HG03039 (cell line): ENCODE measurements around the gene LAMA3.

Source experiments
- ATAC-seq: cut with Tn5 transposase; IDR thresholded peaks from one replicate; pipeline ENCODE4 v1.9.1; 2021; ENCODE audit warnings: mild to moderate bottlenecking, moderate library complexity; ENCODE audit not compliant: unreplicated experiment

Gene LAMA3

GRCh38 chr18:23689031-23689615, at the start of gene LAMA3:
Gene LAMA3 (plus strand): TSS chr18:23689453. CDS start chr18:23689684, 231 bp downstream.
- no peak for ATAC-seq

DNA sequence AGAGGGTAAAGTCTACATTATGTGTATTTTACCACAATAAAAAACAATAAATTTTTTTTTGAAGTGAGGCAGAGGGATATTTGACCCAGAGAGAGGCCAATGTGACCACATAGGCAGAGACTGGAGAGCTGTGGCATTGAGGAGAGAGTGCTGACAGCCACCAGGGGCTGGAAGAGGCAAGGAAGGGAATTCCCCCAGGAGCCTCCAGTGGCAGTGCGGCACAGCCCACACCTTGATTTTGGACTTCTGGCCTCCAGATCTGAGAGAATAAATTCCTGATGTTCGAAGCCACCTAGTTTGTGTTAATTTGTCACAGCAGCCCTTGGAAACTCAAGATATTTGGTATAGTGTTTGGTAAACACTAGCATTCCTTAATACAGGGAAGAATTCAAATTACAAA, 49.2 kb upstream of the LAMA3 start:
- ATAC-seq, result no peak

DNA sequence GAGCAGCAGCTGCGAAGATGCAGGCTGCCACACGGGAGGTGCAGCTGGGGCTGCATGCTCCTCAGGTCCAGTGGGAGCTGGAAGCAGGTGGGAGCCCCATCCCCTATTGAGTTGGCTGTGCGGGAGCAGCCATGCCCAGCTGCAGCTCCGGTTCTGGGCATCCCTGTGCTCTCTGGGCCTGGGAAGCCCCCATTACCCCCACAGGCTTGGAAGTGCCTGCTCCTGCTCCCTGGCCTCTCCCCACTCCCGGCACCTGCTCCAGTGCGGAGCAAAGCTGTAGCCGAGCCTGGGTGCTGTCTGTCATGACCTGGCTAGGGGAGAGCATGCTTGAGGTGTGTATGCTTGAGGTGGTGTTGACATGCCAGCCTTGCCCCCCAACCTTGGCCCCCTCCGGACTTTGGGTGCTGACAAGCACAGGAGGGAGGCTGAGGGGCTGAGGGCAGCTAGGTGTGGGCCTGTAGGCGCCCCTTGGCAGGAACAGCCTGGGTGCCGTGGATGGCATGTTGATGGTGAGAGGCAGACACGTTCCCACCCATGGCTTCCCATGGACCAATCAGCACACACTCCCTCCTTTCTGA, 48.0 kb upstream of the LAMA3 start:
- ATAC-seq, result no peak

- no peak for ATAC-seq
Measured at GRCh38 chr18:23641937-23642666, 47.2 kb upstream of the LAMA3 start.

- ATAC-seq, result no peak
Measured at GRCh38 chr18:23643815-23644490, 45.3 kb upstream of the LAMA3 start.

GRCh38 chr18:23645568-23646175, 43.6 kb upstream of the LAMA3 start:
- no peak for ATAC-seq

- ATAC-seq, result no peak
Measured at GRCh38 chr18:23646282-23646681, 43.0 kb upstream of the LAMA3 start.

DNA sequence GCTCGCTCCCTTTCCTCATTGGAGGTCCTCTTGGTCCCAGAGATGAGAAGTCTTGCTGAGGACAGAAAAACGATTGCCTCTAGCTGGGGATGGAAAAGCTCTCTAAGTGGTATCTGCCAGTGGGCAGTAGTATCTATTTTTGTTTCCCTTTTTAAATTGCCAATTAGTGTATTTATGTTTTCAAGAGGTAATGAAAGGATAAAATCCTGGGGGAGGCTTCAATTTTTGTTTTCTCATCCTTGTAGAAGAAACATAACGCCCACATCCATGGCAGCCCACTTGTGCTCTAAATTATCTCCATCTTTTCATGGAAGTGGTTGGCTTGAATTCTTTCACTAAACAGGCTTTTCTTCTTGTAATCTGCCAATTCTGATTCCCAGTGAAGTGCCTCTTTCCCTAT, 40.8 kb upstream of the LAMA3 start:
- no peak for ATAC-seq

GRCh38 chr18:23648940-23649607, 40.2 kb upstream of the LAMA3 start:
- ATAC-seq, result no peak

DNA sequence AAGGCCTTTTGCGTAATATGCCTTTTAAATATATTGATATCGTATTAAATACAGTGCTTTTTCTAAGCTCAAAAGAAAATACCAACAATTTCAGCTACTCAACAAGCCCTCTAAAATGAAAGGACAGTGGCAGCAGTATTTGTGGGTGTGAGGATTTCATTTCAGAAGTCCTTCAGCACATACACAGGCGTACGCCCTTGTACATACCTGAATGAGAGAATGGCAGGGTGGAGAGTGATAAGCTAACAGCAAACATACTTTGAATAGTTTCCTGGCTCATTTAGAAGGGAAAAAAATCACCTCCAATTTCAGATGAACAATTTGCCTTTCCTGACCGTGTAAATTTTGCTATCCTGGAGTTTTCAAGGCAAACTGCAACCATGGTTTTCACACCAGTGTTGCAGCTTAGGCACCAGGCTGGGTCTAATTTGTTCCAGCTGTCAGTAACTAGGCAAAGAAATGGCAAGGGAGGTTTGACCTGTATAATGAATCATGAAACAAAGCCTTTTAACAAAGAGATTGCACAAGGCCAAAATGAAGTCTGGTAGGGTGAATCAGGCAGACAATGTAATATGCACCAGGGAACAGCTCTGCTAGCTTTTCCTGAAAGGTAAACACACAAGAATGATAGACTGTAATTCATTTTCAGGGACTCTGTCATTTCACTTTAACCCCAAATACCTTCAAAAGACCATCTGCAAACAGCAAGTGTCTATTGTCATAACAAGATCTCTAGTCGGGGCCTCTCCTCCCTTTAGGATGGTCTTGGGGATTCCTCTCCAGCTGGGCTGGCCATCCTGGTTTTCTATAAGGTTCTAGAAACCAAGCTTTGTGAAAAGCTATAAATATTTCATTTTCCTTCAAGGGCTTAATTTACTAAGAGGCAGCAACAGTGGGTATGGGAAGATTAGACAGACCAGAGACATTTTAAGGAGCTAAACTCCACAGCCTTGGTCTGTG, 38.0 kb upstream of the LAMA3 start:
- ATAC-seq, result no peak

DNA sequence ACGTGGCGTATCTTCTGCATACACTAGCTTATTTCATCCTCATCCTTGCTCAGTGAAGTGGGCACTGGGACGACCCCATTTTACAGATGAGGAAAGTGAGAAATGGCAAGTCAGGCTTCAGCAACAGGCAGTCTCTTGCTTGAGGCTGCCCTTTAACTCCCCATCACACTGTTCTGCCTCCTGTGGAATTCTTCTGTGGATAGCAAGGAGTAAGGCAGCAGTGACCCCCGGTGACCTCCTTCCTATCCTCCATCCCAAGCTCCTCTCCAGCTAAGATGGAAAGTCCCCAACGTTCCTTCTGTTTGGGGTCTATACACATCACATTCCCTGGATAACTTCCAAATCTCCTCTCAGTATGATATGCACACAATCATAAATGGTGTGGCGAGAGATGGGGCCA, 37.0 kb upstream of the LAMA3 start:
- ATAC-seq, result no peak

DNA sequence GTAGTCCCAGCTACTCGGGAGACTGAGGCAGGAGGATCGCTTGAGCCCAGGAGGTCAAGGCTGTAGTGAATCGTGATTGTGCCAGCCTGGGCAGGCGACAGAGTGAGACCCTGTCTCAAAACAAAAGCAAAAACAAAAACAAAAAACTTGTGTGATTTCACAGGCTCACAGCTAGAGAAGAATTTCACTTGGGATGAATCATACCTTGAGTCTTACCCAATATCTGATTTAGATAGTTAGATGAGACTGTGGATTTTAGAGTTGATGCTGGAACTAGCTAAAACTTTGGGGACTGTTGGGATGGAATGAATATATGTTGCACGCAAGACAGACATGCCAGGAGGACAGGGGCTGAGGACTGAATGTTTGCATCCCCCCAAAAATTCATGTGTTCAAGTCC, 31.0 kb upstream of the LAMA3 start:
- no peak for ATAC-seq

- no peak for ATAC-seq
Measured at GRCh38 chr18:23661735-23662308, 27.4 kb upstream of the LAMA3 start.

GRCh38 chr18:23662309-23663263, 26.7 kb upstream of the LAMA3 start, which contains the start of gene ANKRD29:
Gene ANKRD29 (minus strand): TSS chr18:23662911. CDS start chr18:23662730, 181 bp downstream.
- ATAC-seq, result no peak

- ATAC-seq, result no peak
Measured at GRCh38 chr18:23664674-23665073, 24.6 kb upstream of the LAMA3 start.

DNA sequence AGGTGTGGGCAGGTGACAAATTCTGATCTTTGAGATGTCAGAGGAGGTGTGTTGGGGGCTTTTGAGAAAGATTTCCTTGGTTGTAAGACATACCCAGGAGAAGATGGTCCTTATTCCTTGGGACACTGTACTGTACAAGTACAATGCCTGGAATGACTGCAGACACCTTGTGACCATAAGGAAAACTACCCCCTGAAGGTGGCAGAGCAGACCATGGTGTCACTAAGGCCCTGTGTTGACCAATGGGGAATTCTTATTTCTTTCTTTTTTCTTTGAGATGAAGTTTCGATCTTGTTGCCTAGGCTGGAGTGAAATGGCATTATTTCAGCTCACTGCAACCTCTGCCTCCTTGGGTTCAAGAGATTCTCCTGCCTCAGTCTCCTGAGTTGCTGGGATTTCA, 22.1 kb upstream of the LAMA3 start:
- no peak for ATAC-seq

DNA sequence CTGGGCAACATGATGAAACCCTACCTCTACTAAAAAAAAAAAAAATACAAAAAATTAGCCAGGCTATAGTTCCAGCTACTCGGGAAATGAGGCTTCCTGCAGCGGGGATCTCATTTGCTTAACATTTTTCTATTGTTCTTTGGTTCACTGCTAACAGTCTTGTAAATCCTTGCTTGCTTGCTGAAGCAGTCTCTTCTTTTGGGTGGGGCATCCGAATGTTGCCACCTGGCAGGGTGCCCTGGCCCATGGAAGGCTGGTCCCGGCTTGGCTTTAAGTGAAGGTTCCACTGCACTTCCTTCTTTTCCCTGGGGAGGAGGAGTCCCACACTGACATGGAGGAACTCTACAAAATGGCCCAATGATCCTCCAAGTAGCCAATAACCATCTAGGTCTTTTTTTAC, 20.5 kb upstream of the LAMA3 start:
- ATAC-seq, result no peak

GRCh38 chr18:23669202-23669766, 20.0 kb upstream of the LAMA3 start:
- ATAC-seq, result no peak
